Natural killer cell (primary cell): ENCODE measurements around the gene NPFFR2. TPM values are rescaled to one million over a fixed set of nuclear protein-coding genes. Genes with fewer than 3 reads are reported as not detected.

Source experiments
- ATAC-seq, 3 donors: fragments of 150-1000 bp in 2 of 3; fragments of 200-7000 bp in 1 of 3; cut with Tn5 transposase; 1 replicate in 1 of 3; 2 replicates in 2 of 3; pipeline ENCODE4 v1.10.0; 2021; ENCODE audit warnings: mild to moderate bottlenecking in 2 of 3, moderate library complexity in 2 of 3
- DNase-seq, 2 donors: peaks; one replicate each; pipeline versions ENCODE4 v3.0.0 to v3.0.0-alpha.2; 2013 to 2021; ENCODE audit warnings: mixed read lengths in 1 of 2
- H3K27ac ChIP-seq: one replicate; pipeline ENCODE4 v1.5.1; 2013; ENCODE audit warnings: mild to moderate bottlenecking, low read length
- H3K27me3 ChIP-seq: one replicate; pipeline ENCODE4 v1.6.1; 2013; ENCODE audit warnings: low read length; ENCODE audit not compliant: control insufficient read depth, insufficient read depth
- H3K36me3 ChIP-seq: one replicate; pipeline ENCODE4 v1.6.1; 2013; ENCODE audit warnings: low read length; ENCODE audit not compliant: control insufficient read depth, insufficient read depth
- H3K4me1 ChIP-seq: one replicate; pipeline ENCODE4 v1.6.1; 2013; ENCODE audit warnings: low read length; ENCODE audit not compliant: control insufficient read depth, insufficient read depth
- H3K4me3 ChIP-seq: one replicate; pipeline ENCODE4 v1.5.1; 2013; ENCODE audit warnings: low read length
- H3K9me3 ChIP-seq: one replicate; pipeline ENCODE4 v1.6.1; 2013; ENCODE audit warnings: low read length; ENCODE audit not compliant: control insufficient read depth, insufficient read depth
- H3K27ac Mint-ChIP-seq, 2 donors: one replicate each; pipeline ENCODE4 v1.8.0; 2022; ENCODE audit warnings: mild to moderate bottlenecking in 2 of 2, mixed read lengths in 2 of 2, moderate library complexity in 1 of 2
- H3K27me3 Mint-ChIP-seq, 2 donors: one replicate each; pipeline ENCODE4 v1.8.0; 2022; ENCODE audit warnings: low read depth in 2 of 2, mixed read lengths in 2 of 2
- H3K36me3 Mint-ChIP-seq: one replicate; pipeline ENCODE4 v1.8.0; 2022; ENCODE audit warnings: mixed read lengths
- H3K4me1 Mint-ChIP-seq, 2 donors: one replicate each; pipeline ENCODE4 v1.8.0; 2022; ENCODE audit warnings: mixed read lengths in 2 of 2
- H3K4me3 Mint-ChIP-seq: one replicate; pipeline ENCODE4 v1.8.0; 2022; ENCODE audit warnings: mild to moderate bottlenecking, moderate library complexity, mixed read lengths
- H3K9me3 Mint-ChIP-seq, 2 donors: one replicate each; pipeline ENCODE4 v1.8.0; 2022; ENCODE audit warnings: mixed read lengths in 2 of 2
- WGBS: methylation state at CpG from one replicate; pipeline ENCODE4 v1.1.7; 2013; ENCODE audit warnings: missing lambda C conversion rate; ENCODE audit not compliant: insufficient coverage; 5-methylcytosine and 5-hydroxymethylcytosine counted together
- intact Hi-C: fragments of 100-400 bp; cut with micrococcal nuclease; formaldehyde crosslinking; loops from one replicate; pipeline ENCODE4 v1.14.2; 2022
- total RNA-seq, 4 donors: library from RNA; stranded (reverse); fragments of 120-200 nt in 1 of 4; gene quantifications; one replicate each; pipeline versions ENCODE4 v1.2.3 to v1.2.4, GENCODE V29; 2013 to 2022
- TF ChIP-seq, protein P1 (sequence below): fragments of 200-600 bp; IDR thresholded peaks from one replicate; pipeline ENCODE4 v1.8.0; 2022; ENCODE audit warnings: antibody characterized with exemption

Gene NPFFR2
- total RNA-seq, 3 donors from 2014 or later (not counting 1 experiment from before 2014, with no cell fraction given) = not detected

- ATAC-seq = no peak
- no peak overlapping the region for H3K4me3 Mint-ChIP-seq
- WGBS = 100% methylated on average over 2 of the region's 2 CpGs
- TF ChIP-seq, protein P1, sequence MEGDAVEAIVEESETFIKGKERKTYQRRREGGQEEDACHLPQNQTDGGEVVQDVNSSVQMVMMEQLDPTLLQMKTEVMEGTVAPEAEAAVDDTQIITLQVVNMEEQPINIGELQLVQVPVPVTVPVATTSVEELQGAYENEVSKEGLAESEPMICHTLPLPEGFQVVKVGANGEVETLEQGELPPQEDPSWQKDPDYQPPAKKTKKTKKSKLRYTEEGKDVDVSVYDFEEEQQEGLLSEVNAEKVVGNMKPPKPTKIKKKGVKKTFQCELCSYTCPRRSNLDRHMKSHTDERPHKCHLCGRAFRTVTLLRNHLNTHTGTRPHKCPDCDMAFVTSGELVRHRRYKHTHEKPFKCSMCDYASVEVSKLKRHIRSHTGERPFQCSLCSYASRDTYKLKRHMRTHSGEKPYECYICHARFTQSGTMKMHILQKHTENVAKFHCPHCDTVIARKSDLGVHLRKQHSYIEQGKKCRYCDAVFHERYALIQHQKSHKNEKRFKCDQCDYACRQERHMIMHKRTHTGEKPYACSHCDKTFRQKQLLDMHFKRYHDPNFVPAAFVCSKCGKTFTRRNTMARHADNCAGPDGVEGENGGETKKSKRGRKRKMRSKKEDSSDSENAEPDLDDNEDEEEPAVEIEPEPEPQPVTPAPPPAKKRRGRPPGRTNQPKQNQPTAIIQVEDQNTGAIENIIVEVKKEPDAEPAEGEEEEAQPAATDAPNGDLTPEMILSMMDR = no peak
- H3K27ac ChIP-seq = no peak overlapping the region
- no peaks in the 10 kb centered on the region for H3K4me1 ChIP-seq
- H3K27ac Mint-ChIP-seq = no peak overlapping the region
- H3K9me3 Mint-ChIP-seq = peaks cover 8% of the 10 kb centered on the region in 2 donors
- H3K27me3 ChIP-seq = no peaks in the 10 kb centered on the region
- H3K36me3 ChIP-seq = no peaks in the 10 kb centered on the region
- H3K4me3 ChIP-seq = no peak overlapping the region
- no peak for DNase-seq
- no peaks in the 10 kb centered on the region for H3K4me1 Mint-ChIP-seq
- no peaks in the 10 kb centered on the region for H3K9me3 ChIP-seq
- intact Hi-C loops = no loop called here
- no peaks in the 10 kb centered on the region for H3K36me3 Mint-ChIP-seq
- H3K27me3 Mint-ChIP-seq = no peaks in the 10 kb centered on the region
Measured at GRCh38 chr4:72109364-72109763, 77.6 kb downstream of the NPFFR2 start.

DNA sequence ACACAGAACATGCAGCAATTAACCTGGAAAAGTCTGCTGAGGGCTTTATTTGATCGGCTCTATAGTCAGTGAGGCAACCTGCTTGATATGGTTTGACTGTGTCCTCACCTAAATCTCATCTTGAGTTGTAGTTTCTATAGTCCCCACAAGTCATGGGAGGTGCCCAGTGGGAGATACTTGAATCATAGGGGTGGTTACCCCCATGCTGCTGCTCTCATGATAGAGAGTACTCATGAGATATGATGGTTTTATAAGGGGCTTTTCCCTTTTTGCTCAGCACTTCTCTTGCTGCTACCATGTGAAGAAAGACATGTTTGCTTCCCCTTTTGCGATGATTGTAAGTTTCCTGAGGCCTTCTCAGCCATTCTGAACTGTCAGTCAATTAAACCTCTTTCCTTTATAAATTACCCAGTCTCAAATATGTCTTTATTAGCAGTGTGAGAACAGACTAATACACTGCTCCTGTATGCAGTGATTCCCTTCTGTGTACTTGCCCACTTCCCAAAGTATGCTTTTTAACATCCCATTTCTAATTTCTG, 78.2 kb downstream of the NPFFR2 start:
- no peak for DNase-seq
- Histone ChIP-seq H3K27me3 (no peaks in the 10 kb centered on the region), H3K4me3 (no peak overlapping the region), H3K9me3 (no peaks in the 10 kb centered on the region), H3K4me1 (no peaks in the 10 kb centered on the region), H3K36me3 (no peaks in the 10 kb centered on the region), H3K27ac (no peak overlapping the region)
- TF ChIP-seq, protein P1 = no peak
- no peak for ATAC-seq
- no peak overlapping the region for H3K4me3 Mint-ChIP-seq
- no peaks in the 10 kb centered on the region for H3K27me3 Mint-ChIP-seq
- no peaks in the 10 kb centered on the region for H3K36me3 Mint-ChIP-seq
- no peak overlapping the region for H3K27ac Mint-ChIP-seq
- H3K4me1 Mint-ChIP-seq = no peaks in the 10 kb centered on the region
- intact Hi-C loops = no loop called here
- peaks cover 8% of the 10 kb centered on the region in 2 donors for H3K9me3 Mint-ChIP-seq
- WGBS = 59% methylated on average over 2 of the region's 2 CpGs

- H3K4me3 Mint-ChIP-seq = no peak overlapping the region
- TF ChIP-seq, protein P1 = no peak
- Histone ChIP-seq H3K27me3 (no peaks in the 10 kb centered on the region), H3K4me1 (no peaks in the 10 kb centered on the region), H3K27ac (no peak overlapping the region), H3K4me3 (no peak overlapping the region), H3K9me3 (no peaks in the 10 kb centered on the region), H3K36me3 (no peaks in the 10 kb centered on the region)
- H3K27ac Mint-ChIP-seq = no peak overlapping the region
- peaks cover 7 to 8% of the 10 kb centered on the region in 2 donors for H3K9me3 Mint-ChIP-seq
- no peaks in the 10 kb centered on the region for H3K27me3 Mint-ChIP-seq
- H3K4me1 Mint-ChIP-seq = no peaks in the 10 kb centered on the region
- intact Hi-C loops = no loop called here
- H3K36me3 Mint-ChIP-seq = no peaks in the 10 kb centered on the region
- WGBS = 100% methylated on average over 1 of the region's 1 CpG
- DNase-seq = no peak
- no peak for ATAC-seq
Measured at GRCh38 chr4:72110886-72111285, 79.1 kb downstream of the NPFFR2 start.

- Mint-ChIP-seq H3K4me3 (no peak overlapping the region), H3K27ac (no peak overlapping the region), H3K4me1 (no peaks in the 10 kb centered on the region), H3K9me3 (peaks cover 4 to 9% of the 10 kb centered on the region in 2 donors), H3K27me3 (no peaks in the 10 kb centered on the region), H3K36me3 (no peaks in the 10 kb centered on the region)
- no peaks in the 10 kb centered on the region for H3K9me3 ChIP-seq
- ATAC-seq (no peak), DNase-seq (no peak)
- H3K4me1 ChIP-seq = peaks cover 2% of the 10 kb centered on the region
- H3K36me3 ChIP-seq = no peaks in the 10 kb centered on the region
- no peak overlapping the region for H3K27ac ChIP-seq
- no peaks in the 10 kb centered on the region for H3K27me3 ChIP-seq
- intact Hi-C loops = no loop called here
- TF ChIP-seq, protein P1 = no peak
- no peak overlapping the region for H3K4me3 ChIP-seq
Measured at GRCh38 chr4:72111863-72112262, 80.1 kb downstream of the NPFFR2 start.
